Activated T-helper 1 cell treated with anti-CD3 and anti-CD28 coated beads, Interleukin-2, amount 50 U/mL, for 16 hours (primary cell): ENCODE results near the gene DNAAF2.
"Not testable (repeated sequence)": the region's sequence is repeated elsewhere in the genome, so short reads cannot be mapped to it uniquely, and the experiment has no call there.

ENCODE experiments used
- DNase-seq, 2 donors: peaks; one replicate each; pipeline ENCODE4 v3.0.0-alpha.2; 2020; ENCODE audit warnings: low read depth in 1 of 2, low spot score in 1 of 2

The DNAAF2 gene

GRCh38 chr14:49634547-49635334 lies at the start of gene DNAAF2:
Gene DNAAF2, minus strand, starts transcription at chr14:49635244. Its CDS starts 95 bp downstream, at chr14:49635149.
- DNase-seq = peak; percentile 40 to 45

DNA sequence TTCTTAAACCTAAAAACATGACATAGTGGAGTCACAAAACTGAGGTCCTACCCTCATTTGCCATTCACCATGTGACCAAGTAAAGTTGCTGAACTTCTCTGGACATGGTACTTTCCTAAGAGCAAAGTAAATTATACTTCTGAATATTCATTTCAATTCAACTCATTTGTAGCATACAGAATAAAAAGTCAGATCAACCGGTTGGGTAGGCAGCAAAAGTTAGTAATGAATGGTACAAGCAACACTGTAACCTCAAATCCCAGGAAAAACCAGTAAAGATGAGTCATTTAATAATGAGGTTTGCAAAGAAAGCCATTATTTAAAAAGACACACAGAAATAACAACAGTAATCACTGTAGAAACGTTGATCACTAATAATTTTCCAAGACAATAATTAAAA lies 44.2 kb upstream of the DNAAF2 start:
- no peak for DNase-seq

GRCh38 chr14:49677643-49678042 lies 42.6 kb upstream of the DNAAF2 start:
- DNase-seq = no peak

- DNase-seq = no peak
Observed at GRCh38 chr14:49673586-49673985, 38.5 kb upstream of the DNAAF2 start.

DNA sequence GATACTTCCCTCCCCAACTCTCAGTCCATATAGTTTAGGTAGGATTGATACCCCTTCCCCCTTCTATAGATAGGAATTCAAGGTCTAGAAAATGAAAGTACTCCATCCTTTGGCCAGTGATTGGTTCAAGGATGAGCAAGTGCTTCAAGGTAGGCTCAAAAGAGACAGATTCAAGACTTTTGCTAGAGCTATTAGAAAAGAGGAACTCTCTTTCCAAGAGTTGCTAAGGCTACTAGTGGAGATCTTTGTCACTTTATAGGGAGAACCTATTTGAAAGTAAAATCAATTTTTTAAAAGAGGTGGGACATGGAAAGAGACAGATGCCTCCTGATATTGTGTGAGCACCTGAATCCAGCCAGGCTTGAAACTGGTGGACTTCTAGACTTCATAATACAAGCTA lies 35.4 kb upstream of the DNAAF2 start:
- no peak for DNase-seq

- DNase-seq = no peak
Observed at GRCh38 chr14:49659526-49660455, 24.7 kb upstream of the DNAAF2 start.

DNA sequence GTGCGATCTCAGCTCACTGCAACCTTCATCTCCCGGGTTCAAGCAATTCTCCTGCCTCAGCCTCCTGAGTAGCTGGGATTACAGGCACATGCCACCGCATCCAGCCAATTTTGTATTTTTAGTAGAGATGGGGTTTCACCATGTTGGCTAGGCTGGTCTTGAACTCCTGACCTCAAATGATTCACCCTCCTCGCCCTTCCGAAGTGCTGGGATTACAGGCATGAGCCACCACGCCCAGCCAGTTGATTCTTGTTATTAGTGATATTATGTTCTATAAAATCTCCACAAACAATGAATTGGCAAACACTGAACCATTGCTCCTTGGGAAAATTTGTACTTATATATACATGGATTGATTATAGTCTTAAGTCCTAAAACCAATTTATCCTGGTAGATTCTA lies 22.5 kb upstream of the DNAAF2 start:
- DNase-seq = not testable (repeated sequence)

- DNase-seq = no peak
Observed at GRCh38 chr14:49654511-49654910, 19.5 kb upstream of the DNAAF2 start.

- DNase-seq = no peak
Observed at GRCh38 chr14:49653508-49653907, 18.5 kb upstream of the DNAAF2 start.

- no peak for DNase-seq
Observed at GRCh38 chr14:49642163-49642562, 7.1 kb upstream of the DNAAF2 start.

DNA sequence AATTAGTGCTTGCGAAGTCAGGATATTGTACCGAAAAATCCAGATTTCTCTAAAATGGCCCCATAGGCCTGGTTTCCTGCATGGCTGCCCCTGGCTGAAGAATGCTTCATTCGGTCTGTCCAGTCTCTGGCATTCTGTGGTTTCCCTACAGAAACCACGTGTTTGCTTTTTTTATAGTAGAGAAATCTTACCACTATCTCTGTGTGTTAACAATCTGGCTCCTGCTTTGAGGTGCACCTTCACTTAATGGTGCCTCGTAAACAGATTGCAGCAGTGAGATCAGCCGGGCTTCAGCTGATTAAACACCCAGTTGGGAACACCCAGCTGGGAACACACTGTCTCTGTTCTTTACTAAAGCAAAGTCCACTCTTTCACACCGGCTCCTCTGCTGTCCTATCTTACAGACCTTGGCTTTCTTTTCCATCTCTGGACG lies 6.7 kb upstream of the DNAAF2 start:
- no peak for DNase-seq

- no peak for DNase-seq
Observed at GRCh38 chr14:49640540-49641417, 5.7 kb upstream of the DNAAF2 start.

DNA sequence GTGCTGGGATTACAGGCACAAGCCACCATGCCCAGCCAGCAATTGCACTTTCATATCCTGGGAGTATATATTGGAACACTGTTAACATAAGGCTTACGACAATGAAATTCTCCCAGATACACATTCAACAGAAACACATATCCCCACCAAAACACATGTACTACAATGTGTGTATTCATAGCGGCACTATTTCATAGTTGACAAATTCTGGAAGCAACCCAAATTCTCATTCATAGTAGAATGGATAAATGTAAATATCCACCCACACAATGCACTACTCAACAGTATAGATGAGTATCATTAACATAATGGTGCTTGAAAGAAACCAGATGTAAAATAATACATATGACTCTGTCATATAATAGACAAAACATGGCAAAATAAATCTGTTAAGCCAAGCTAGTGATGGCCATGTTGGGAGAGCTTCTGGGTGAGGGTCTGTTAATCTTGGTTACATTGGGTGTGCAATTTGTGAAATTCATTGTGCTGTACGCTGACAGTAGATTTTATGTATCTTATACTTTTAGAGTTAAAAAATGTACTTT lies 2.6 kb upstream of the DNAAF2 start:
- DNase-seq = no peak

- DNase-seq = no peak
Observed at GRCh38 chr14:49636866-49637265, 1.8 kb upstream of the DNAAF2 start.

DNA sequence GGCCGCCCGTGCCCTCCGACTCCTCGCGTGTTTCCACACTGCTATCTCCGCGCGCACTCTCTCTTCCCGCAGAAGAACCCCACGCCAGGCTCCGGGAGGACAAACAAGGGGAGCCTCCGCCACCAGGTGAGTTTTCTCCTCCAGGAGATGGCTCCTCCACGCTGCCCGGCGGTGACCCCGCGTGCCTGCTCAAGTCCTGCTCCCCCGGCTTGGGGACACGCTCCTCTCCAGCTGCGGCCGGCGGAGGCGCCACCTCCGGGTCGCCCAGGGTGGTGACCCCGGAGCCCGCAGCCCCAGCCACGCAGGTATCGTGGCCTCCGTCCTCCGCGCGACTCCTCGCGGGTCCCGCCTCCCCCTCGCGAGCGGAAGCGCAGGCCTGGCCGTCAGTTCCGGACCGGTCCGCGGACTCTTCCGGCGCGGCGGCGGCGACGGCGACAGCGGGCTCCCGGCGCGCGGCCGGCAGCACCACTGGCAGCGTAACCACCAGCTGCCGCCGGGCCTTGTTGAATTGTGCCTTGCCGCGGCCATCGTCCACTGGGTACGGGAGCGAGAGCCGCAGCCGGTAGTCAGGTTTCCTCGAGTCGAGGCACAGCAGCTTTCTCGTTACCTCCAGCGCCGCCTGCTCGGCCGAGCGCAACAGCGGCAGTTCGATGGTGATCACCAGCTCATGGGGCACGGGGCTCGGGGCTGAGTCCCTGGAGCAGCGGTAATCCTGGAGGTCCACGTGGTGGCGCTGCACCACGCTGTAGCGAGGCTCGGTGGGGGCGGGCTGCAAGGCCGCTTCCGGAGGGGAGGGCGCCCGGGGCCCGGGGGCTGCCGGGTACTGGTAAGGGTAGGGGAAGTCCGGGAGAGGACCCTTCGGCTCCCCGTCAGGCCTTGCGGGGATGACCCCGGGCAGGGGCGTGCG lies 1.2 kb downstream of the DNAAF2 start:
- peak; percentile 84 to 92 for DNase-seq

GRCh38 chr14:49623941-49624839 lies 10.9 kb downstream of the DNAAF2 start:
- DNase-seq = no peak

- DNase-seq = no peak
Observed at GRCh38 chr14:49623387-49623786, 11.7 kb downstream of the DNAAF2 start.

DNA sequence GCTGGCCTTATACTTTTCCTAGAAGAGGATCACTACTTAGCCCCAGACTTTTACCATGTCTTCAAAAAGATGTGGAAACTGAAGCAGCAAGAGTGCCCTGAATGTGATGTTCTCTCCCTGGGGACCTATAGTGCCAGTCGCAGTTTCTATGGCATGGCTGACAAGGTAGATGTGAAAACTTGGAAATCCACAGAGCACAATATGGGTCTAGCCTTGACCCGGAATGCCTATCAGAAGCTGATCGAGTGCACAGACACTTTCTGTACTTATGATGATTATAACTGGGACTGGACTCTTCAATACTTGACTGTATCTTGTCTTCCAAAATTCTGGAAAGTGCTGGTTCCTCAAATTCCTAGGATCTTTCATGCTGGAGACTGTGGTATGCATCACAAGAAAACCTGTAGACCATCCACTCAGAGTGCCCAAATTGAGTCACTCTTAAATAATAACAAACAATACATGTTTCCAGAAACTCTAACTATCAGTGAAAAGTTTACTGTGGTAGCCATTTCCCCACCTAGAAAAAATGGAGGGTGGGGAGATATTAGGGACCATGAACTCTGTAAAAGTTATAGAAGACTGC lies 12.9 kb downstream of the DNAAF2 start:
- no peak for DNase-seq
